HEK293T (cell line): Measurements from ENCODE around the gene CISD3.

Source experiments
- CTCF ChIA-PET: fragments of 350-600 bp; formaldehyde crosslinking; extraction: SDS; loops from one replicate; lab custom pipeline; 2021; ENCODE audit warnings: antibody characterized with exemption, inconsistent platforms; lab: Yijun Ruan, JAX
- POLR2A ChIA-PET: fragments of 350-600 bp; formaldehyde crosslinking; extraction: SDS; loops from one replicate; lab custom pipeline; 2020; ENCODE audit warnings: antibody characterized with exemption, inconsistent platforms; lab: Yijun Ruan, JAX
- DNase-seq: peaks from one replicate; pipeline ENCODE4 v3.0.0; 2012; ENCODE audit warnings: mixed read lengths; ENCODE audit errors: extremely low spot score
- ARNT ChIP-seq: fragments of 450-650 bp; IDR thresholded peaks from 2 replicates; pipeline ENCODE4 v1.6.1; 2017; ENCODE audit warnings: mild to moderate bottlenecking
- BHLHE40 ChIP-seq: fragments of 450-650 bp; IDR thresholded peaks from 2 replicates; pipeline ENCODE4 v1.6.1; 2016; ENCODE audit warnings: mild to moderate bottlenecking, moderate library complexity, borderline replicate concordance
- CTBP1 ChIP-seq: fragments of 450-650 bp; IDR thresholded peaks from 2 replicates; pipeline ENCODE4 v1.6.1; 2016; ENCODE audit warnings: borderline replicate concordance
- ELF4 ChIP-seq: fragments of 450-650 bp; IDR thresholded peaks from 2 replicates; pipeline ENCODE4 v1.6.1; 2017; ENCODE audit warnings: antibody characterized with exemption
- FOXA1 ChIP-seq: fragments of 450-650 bp; IDR thresholded peaks from 2 replicates; pipeline ENCODE4 v1.6.1; 2016; ENCODE audit warnings: mild to moderate bottlenecking
- FOXK2 ChIP-seq: fragments of 450-650 bp; IDR thresholded peaks from 2 replicates; pipeline ENCODE4 v1.6.1; 2016; ENCODE audit warnings: mild to moderate bottlenecking
- FOXM1 ChIP-seq: fragments of 450-650 bp; IDR thresholded peaks from 2 replicates; pipeline ENCODE4 v1.6.1; 2017; ENCODE audit warnings: mild to moderate bottlenecking, borderline replicate concordance
- HDGF ChIP-seq: fragments of 450-650 bp; IDR thresholded peaks from 2 replicates; pipeline ENCODE4 v1.6.1; 2017; ENCODE audit warnings: antibody characterized with exemption, borderline replicate concordance
- L3MBTL2 ChIP-seq: fragments of 450-650 bp; conservative IDR thresholded peaks from 2 replicates; pipeline ENCODE4 v1.6.1; 2016; ENCODE audit warnings: mild to moderate bottlenecking
- LEF1 ChIP-seq: fragments of 450-650 bp; IDR thresholded peaks from 2 replicates; pipeline ENCODE4 v1.6.1; 2017; ENCODE audit warnings: mild to moderate bottlenecking, borderline replicate concordance
- NFRKB ChIP-seq: fragments of 450-650 bp; IDR thresholded peaks from 2 replicates; pipeline ENCODE4 v1.6.1; 2016; ENCODE audit warnings: mild to moderate bottlenecking, moderate library complexity
- SP1 ChIP-seq: fragments of 450-650 bp; IDR thresholded peaks from 2 replicates; pipeline ENCODE4 v1.6.1; 2017
- SUZ12 ChIP-seq: fragments of 450-650 bp; IDR thresholded peaks from 2 replicates; pipeline ENCODE4 v1.6.1; 2016; ENCODE audit warnings: mild to moderate bottlenecking
- TARDBP ChIP-seq: fragments of 450-650 bp; IDR thresholded peaks from 2 replicates; pipeline ENCODE4 v1.6.1; 2016
- ZNF384 ChIP-seq: fragments of 450-650 bp; IDR thresholded peaks from 2 replicates; pipeline ENCODE4 v1.6.1; 2016
- TF ChIP-seq, protein P1 (sequence below): fragments of 450-650 bp; IDR thresholded peaks from 2 replicates; pipeline ENCODE4 v1.6.1; 2016

Gene CISD3

DNA sequence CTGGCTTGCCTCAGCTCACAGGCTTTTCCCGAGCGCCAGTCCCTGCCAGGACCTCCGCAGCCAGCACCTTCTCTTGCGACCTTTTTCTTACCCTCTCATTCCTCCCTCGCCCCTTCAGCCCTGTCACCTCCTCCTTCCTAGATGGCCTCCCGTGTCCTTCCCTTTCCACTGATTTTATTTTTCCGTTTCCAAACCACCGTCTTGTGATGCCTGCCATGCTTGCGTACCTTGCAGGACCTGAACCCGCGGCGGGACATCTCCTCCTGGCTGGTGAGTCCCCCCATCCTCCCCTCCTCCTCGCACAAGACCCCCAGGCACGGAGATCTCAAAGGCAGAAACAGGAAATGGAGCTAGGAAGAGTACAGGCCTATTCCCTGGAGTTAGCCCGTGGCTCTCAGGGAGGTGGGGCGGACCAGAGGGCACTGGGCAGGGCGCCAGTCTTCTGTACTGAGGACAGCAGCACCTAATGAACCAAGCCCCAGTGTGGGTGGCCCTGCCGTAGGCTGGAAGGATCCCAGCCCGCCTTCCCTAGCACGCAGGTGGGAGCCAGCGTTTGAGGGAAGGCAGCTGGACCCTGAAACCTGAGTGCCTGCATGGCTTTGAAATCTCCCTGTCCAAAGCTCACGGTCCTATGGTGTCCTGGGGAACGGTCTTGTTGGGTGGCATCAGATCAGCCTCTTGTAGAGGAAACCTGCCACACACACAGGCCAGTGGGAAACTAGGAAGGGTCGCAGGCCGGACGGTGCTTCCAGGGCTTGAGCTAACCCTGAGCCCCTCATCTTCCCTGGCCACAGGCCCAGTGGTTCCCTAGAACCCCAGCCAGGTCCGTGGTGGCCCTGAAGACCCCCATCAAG lies 612 bp downstream of the CISD3 start:
- ChIA-PET POLR2A (interaction anchor here (0.6 to 3.5 kb wide), 13 partner anchors 13 to 53 kb away, joined by 3 to 19 read pairs (median 4); partner anchors contain the start of gene PSMB3), CTCF (interaction anchor here (0.7 to 1.3 kb wide), 4 partner anchors 12 to 196 kb away, joined by 3 read pairs; no protein-coding TSS in a partner anchor)
- no peak for TF ChIP-seq FOXK2
- TF ChIP-seq SUZ12: no peak
- TF ChIP-seq LEF1: no peak
- no peak for TF ChIP-seq ARNT
- no peak for DNase-seq

DNA sequence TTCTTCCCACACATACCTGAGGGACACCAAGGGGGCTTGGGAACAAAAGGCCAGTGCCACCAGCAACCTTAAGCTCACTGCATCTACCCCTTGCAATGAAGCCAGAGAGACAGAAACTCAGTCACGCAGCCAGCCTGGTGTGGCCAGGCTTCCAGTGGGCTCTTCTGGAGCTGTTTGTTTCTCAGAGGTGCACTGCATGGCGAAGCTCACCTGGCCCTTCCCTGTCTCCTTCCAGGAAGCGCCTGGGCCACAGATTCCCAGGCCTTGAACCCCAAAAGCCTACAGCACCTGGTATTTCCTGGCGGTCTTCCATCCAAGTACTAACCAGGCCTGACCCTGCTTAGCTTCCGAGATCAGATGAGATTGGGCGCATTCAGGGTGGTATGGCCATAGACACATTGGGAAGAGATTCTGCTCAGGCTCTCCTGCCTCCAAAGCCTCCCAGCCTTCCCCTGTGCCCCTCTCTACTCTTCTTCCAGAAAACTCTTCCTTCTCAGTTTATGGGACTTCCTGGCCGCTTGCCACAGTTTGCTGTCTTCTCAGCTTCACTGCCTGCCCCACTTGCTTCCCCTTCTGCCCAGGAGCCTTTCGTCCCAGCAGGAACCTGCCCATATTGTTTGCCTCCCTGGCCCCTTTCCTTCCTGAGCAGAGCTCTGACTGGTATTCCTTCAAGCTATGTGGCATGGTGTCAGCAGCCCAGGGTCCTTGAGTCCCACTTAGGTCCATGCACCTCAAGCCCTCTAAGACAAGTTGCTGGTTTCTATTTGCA lies 1.6 kb downstream of the CISD3 start:
- TF ChIP-seq, protein P1, sequence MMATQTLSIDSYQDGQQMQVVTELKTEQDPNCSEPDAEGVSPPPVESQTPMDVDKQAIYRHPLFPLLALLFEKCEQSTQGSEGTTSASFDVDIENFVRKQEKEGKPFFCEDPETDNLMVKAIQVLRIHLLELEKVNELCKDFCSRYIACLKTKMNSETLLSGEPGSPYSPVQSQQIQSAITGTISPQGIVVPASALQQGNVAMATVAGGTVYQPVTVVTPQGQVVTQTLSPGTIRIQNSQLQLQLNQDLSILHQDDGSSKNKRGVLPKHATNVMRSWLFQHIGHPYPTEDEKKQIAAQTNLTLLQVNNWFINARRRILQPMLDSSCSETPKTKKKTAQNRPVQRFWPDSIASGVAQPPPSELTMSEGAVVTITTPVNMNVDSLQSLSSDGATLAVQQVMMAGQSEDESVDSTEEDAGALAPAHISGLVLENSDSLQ: no peak
- TF ChIP-seq CTBP1: no peak
- TF ChIP-seq ZNF384: no peak
- no peak for TF ChIP-seq ELF4
- TF ChIP-seq LEF1: no peak
- TF ChIP-seq FOXA1: no peak
- no peak for TF ChIP-seq NFRKB
- TF ChIP-seq FOXK2: no peak
- TF ChIP-seq BHLHE40: no peak
- no peak for TF ChIP-seq L3MBTL2
- TF ChIP-seq TARDBP: no peak
- no peak for TF ChIP-seq FOXM1
- no peak for TF ChIP-seq SP1
- no peak for TF ChIP-seq ARNT
- POLR2A ChIA-PET: interaction anchor here (0.8 to 3.5 kb wide), 9 partner anchors 13 to 54 kb away, joined by 3 to 19 read pairs (median 5); partner anchors contain the start of gene PSMB3
- CTCF ChIA-PET: interaction anchor here (0.9 kb wide), 1 partner anchor 62 kb away, joined by 3 read pairs; no protein-coding TSS in a partner anchor
- no peak for DNase-seq

DNA sequence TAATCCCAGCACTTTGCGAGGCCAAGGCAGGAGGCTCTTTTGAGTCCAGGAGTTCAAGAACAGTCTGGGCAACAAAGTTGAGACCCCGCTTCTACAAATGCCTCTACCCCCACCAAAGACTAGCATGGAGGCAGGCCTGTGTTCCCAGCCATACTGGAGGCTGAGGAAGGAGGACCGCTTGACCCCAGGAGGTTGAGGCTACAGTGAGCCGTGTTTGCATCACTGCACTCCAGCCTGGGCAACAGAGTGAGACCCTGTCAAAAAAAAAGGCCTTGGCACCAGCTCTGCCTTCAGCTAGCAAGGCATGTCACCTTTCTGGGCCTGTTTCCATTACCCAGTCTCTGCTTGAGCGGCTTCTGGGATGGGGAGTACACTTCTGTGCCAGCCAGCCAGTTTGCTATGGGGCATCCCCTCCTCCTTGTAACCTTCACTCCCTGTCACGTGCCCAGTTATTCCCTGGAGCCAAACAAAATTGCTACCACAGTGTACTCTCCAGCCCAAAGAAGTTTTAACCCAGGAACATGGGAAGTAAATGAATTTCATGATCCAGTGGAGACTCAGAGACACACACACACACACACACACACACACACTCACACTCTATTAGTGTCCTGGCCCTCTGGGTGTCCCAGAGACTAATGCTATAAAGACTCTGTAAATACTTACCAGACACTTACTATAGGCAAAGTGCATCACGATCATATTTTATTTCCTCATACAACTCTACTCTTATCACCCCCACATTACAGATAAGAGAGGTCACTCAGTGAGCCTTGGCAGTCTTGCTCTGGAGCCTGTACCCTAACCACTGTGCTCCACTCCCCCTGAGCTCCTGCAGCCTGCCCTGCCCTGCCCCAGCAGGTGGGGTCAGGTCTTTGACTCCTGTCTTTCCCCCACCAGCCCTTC lies 2.5 kb downstream of the CISD3 start:
- CTCF ChIA-PET: no interaction called here
- DNase-seq: no peak
- POLR2A ChIA-PET: interaction anchor here (2.7 to 3.5 kb wide), 2 partner anchors 17 to 55 kb away, joined by 10 to 19 read pairs; no protein-coding TSS in a partner anchor
- TF ChIP-seq NFRKB: no peak
- no peak for TF ChIP-seq L3MBTL2
- no peak for TF ChIP-seq LEF1
- TF ChIP-seq FOXA1: no peak
- no peak for TF ChIP-seq FOXK2
- TF ChIP-seq ARNT: no peak
- no peak for TF ChIP-seq ELF4

DNA sequence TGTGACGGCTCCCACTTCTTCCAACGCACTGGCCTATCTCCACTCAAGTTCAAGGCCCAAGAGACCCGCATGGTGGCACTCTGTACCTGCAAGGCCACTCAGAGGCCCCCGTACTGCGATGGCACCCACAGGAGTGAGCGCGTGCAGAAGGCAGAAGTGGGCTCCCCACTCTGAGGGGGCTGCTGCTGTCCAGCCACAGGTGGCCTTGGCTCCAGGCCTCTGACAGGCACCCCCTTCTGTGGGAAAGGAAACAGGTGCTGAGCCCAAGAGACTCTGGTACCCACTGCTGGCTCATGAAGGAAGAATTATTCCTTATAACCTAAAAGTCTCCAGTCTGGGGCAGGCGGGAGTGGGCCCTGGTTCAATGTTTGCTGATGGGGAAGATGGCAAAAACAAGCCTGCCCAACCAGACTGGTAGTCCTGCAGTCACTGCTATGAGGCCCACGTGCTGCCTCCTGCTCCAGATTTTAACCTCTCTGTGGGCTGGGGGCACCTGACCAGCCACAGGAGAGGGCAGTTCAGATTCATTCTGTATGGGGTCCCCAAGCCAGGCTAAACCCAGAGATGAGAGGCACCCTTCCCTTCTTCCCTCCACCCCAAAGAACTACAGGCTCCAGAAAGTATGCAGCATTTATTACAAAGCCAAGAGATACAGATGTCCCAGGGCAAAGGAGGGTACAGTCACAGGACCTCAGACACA lies 3.3 kb downstream of the CISD3 start:
- DNase-seq: no peak
- CTCF ChIA-PET: interaction anchor here (1.8 kb wide), 1 partner anchor 25 kb away, joined by 9 read pairs; no protein-coding TSS in a partner anchor
- POLR2A ChIA-PET: interaction anchor here (3.5 kb wide), 1 partner anchor 56 kb away, joined by 10 read pairs; no protein-coding TSS in a partner anchor
- TF ChIP-seq L3MBTL2: no peak
- TF ChIP-seq ARNT: no peak
- TF ChIP-seq FOXM1: no peak
- no peak for TF ChIP-seq HDGF
- no peak for TF ChIP-seq NFRKB
- TF ChIP-seq, protein P1: no peak
- TF ChIP-seq CTBP1: no peak
- TF ChIP-seq SP1: no peak
